Keratinocyte (primary cell): Measurements from ENCODE around the gene KRT81. TPM values are rescaled to one million over a fixed set of nuclear protein-coding genes. Genes with fewer than 3 reads are reported as not detected.

Experiments
- DNase-seq: peaks from one replicate; pipeline ENCODE4 v3.0.0-alpha.2; 2011; ENCODE audit warnings: low read depth, missing footprints, low spot score
- FAIRE-seq: peaks from 2 replicates; lab custom pipeline; 2011; peaks lifted over from hg19 to GRCh38; lab: Jason Lieb, UNC
- H2AFZ ChIP-seq: 2 replicates; pipeline ENCODE4 v1.6.0; 2012; ENCODE audit warnings: low read length, control low read depth, inconsistent platforms; ENCODE audit not compliant: control insufficient read depth
- H3K27ac ChIP-seq: 2 replicates; pipeline ENCODE4 v1.5.1; 2011; ENCODE audit warnings: low read length; ENCODE audit not compliant: control insufficient read depth, insufficient read depth
- H3K27me3 ChIP-seq: 3 replicates; pipeline ENCODE4 v1.6.0; 2011; ENCODE audit warnings: low read length; ENCODE audit not compliant: control insufficient read depth, insufficient read depth; ENCODE audit errors: extremely low read depth
- H3K36me3 ChIP-seq, 2 experiments: 2 replicates in 1 of 2; 3 replicates in 1 of 2; pipeline ENCODE4 v1.5.1; 2011; ENCODE audit warnings: low read length in 2 of 2, mild to moderate bottlenecking in 1 of 2; ENCODE audit not compliant: control insufficient read depth in 2 of 2, insufficient read depth in 2 of 2; ENCODE audit errors: extremely low read depth in 1 of 2
- H3K4me1 ChIP-seq: 3 replicates; pipeline ENCODE4 v1.5.1; 2011; ENCODE audit warnings: low read length; ENCODE audit not compliant: control insufficient read depth, insufficient read depth; ENCODE audit errors: extremely low read depth
- H3K4me2 ChIP-seq: 3 replicates; pipeline ENCODE4 v1.6.0; 2011; ENCODE audit warnings: low read depth, low read length; ENCODE audit not compliant: control insufficient read depth, insufficient read depth; ENCODE audit errors: extremely low read depth
- H3K4me3 ChIP-seq, 3 experiments: fragments of 200-600 bp in 1 of 3; sonication (generic) in 1 of 3; 2 replicates in 2 of 3; 3 replicates in 1 of 3; pipeline ENCODE4 v1.5.1; 2011 to 2016; ENCODE audit warnings: low read length in 3 of 3, mild to moderate bottlenecking in 3 of 3, control low read depth in 2 of 3, inconsistent platforms in 1 of 3, low read depth in 1 of 3, mixed read lengths in 1 of 3, mixed run types in 1 of 3, moderate library complexity in 1 of 3; ENCODE audit not compliant: control insufficient read depth in 2 of 3, insufficient read depth in 2 of 3; ENCODE audit errors: extremely low read depth in 1 of 3
- H3K79me2 ChIP-seq: 2 replicates; pipeline ENCODE4 v1.6.0; 2012; ENCODE audit warnings: low read length; ENCODE audit not compliant: control insufficient read depth, insufficient read depth
- H3K9ac ChIP-seq: 3 replicates; pipeline ENCODE4 v1.6.0; 2011; ENCODE audit warnings: low read length; ENCODE audit not compliant: control insufficient read depth, insufficient read depth; ENCODE audit errors: extremely low read depth
- H3K9me1 ChIP-seq: 3 replicates; pipeline ENCODE4 v1.6.0; 2011; ENCODE audit warnings: low read length; ENCODE audit not compliant: control insufficient read depth, insufficient read depth; ENCODE audit errors: extremely low read depth
- H3K9me3 ChIP-seq: 2 replicates; pipeline ENCODE4 v1.5.1; 2012; ENCODE audit warnings: low read depth, low read length; ENCODE audit not compliant: control insufficient read depth
- H4K20me1 ChIP-seq: 3 replicates; pipeline ENCODE4 v1.6.0; 2011; ENCODE audit warnings: low read length; ENCODE audit not compliant: control insufficient read depth, insufficient read depth; ENCODE audit errors: extremely low read depth
- EZH2 ChIP-seq: IDR thresholded peaks from one replicate; pipeline ENCODE4 v1.6.1; 2012; ENCODE audit warnings: inconsistent platforms, mild to moderate bottlenecking, low read length, moderate library complexity
- dilution Hi-C: fragments of 300-500 bp; cut with MboI; formaldehyde crosslinking; loops from one replicate; pipeline ENCODE4 v1.7.0; 2020; ENCODE audit warnings: low sequenced_read_pairs; ENCODE audit not compliant: extremely low pct_ligation_motif_present
- polyA plus RNA-seq, 5 experiments: library from polyadenylated mRNA; depleted of rRNA in 3 of 5; stranded (reverse) in 3 of 5; stranded (forward) in 1 of 5; unstranded in 1 of 5; fragments of >200 nt; gene quantifications; 1 replicate in 1 of 5; 2 replicates in 3 of 5; 3 replicates in 1 of 5; pipeline versions ENCODE4 v1.2.1 to v1.2.3, GENCODE V29; 2011 to 2012; ENCODE audit warnings: missing spikeins in 2 of 5, low read depth in 1 of 5, low replicate concordance in 1 of 5
- TF ChIP-seq, protein P1 (sequence below), 3 experiments: IDR thresholded peaks in 1 of 3; conservative IDR thresholded peaks in 1 of 3; optimal IDR thresholded peaks in 1 of 3; 2 replicates in 2 of 3; 3 replicates in 1 of 3; pipeline versions ENCODE3 to v1.5.1; 2011; ENCODE audit warnings: low read length in 3 of 3, mild to moderate bottlenecking in 3 of 3, moderate library complexity in 2 of 3, control low read depth in 1 of 3, inconsistent platforms in 1 of 3; ENCODE audit not compliant: insufficient read depth in 2 of 3; ENCODE audit errors: extremely low read depth in 1 of 3

The KRT81 gene
- polyA plus RNA-seq, 1 donor (not counting 4 experiments of a cell fraction or from before 2014, with no cell fraction given): 0.03 TPM

DNA sequence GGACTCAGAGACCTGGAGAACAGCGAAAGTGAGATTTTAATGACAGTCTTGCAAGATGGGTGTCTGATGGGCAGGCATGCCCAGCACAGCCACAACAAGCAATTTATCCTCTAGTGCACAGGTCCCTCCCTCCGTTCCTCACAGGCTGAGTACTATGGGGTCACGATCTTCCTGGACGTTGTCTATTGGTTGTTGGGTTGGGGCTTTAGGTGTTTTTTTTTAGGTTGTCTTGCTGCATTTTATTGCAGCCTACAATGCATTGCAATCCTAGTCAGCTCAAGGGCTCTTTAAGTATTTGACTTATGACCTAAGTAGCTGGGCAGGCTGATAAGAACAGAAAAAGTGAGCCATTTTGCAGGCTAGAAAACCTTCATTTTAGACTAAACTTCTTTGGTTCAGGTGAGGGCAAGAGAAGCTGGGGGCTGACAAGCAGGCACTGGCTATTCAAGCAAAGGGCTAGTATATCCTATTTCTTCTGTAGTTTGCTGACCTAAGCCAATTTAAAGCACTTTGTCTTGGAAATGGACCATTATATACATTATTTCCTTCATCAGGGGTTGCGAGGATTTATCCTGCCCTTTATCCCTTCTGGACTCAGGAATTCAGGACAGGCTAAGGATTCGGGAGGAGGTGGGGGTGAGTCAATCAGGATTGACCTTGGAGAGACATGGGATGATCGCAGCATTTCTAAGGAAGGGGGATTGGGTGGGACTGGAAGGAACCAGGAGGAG lies 52.3 kb downstream of the KRT81 start:
- Histone ChIP-seq H3K9me3 (no peaks in the 10 kb centered on the region), H3K36me3 (no peaks in the 10 kb centered on the region), H3K4me2 (no peak overlapping the region), H3K9me1 (no peaks in the 10 kb centered on the region), H3K4me1 (peaks cover 33% of the 10 kb centered on the region), H3K27ac (no peak overlapping the region), H4K20me1 (no peaks in the 10 kb centered on the region), H3K4me3 (no peak overlapping the region), H3K79me2 (no peaks in the 10 kb centered on the region), H2AFZ (no peak overlapping the region), H3K9ac (no peak overlapping the region), H3K27me3 (no peaks in the 10 kb centered on the region)
- DNase-seq (no peak), FAIRE-seq (no peak)
- dilution Hi-C loops: no loop called here
- TF ChIP-seq, protein P1, sequence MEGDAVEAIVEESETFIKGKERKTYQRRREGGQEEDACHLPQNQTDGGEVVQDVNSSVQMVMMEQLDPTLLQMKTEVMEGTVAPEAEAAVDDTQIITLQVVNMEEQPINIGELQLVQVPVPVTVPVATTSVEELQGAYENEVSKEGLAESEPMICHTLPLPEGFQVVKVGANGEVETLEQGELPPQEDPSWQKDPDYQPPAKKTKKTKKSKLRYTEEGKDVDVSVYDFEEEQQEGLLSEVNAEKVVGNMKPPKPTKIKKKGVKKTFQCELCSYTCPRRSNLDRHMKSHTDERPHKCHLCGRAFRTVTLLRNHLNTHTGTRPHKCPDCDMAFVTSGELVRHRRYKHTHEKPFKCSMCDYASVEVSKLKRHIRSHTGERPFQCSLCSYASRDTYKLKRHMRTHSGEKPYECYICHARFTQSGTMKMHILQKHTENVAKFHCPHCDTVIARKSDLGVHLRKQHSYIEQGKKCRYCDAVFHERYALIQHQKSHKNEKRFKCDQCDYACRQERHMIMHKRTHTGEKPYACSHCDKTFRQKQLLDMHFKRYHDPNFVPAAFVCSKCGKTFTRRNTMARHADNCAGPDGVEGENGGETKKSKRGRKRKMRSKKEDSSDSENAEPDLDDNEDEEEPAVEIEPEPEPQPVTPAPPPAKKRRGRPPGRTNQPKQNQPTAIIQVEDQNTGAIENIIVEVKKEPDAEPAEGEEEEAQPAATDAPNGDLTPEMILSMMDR (optimal IDR thresholded peaks at IDR 0.05 in 1 of 3, IDR thresholded peaks at IDR 0.05 in 1 of 3, conservative IDR thresholded peaks at IDR 0.05 in 1 of 3; ENCODE audit: extremely low read depth in 1 of 3, insufficient read depth in 2 of 3, low read length in 3 of 3): no peak
- TF ChIP-seq EZH2: no peak

DNA sequence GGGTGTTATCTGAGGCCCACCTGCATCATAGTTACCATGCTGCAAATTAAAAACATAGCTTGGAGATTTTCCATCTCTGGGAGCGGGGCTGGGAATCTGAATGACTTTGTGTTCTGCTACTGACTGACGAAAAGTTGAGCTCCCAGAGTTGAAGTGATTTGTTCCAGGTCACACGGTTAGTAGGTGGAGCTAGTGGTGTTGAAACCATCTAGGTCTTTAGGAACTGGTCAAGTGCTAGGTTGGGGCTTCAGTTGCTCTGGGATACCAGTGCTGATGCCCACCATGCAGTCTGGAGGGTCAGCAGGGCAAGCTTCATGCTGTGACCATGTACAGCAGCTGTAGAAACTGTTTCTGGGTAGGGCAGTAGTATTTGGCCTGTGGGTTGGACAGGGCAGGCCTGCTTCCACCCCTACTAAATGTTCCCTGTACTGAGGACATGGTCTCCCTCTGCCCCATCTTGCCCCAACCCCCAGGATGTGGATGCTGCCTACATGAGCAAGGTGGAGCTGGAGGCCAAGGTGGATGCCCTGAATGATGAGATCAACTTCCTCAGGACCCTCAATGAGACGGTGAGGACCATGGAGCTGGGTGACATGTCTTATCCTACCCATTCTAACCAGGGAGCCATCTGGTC lies 53.0 kb downstream of the KRT81 start:
- Histone ChIP-seq H3K79me2 (no peaks in the 10 kb centered on the region), H3K36me3 (no peaks in the 10 kb centered on the region), H3K4me3 (no peak overlapping the region), H3K9me1 (no peaks in the 10 kb centered on the region), H4K20me1 (no peaks in the 10 kb centered on the region), H3K4me2 (no peak overlapping the region), H3K27me3 (no peaks in the 10 kb centered on the region), H3K9me3 (no peaks in the 10 kb centered on the region), H3K27ac (no peak overlapping the region), H2AFZ (no peak overlapping the region), H3K4me1 (peaks cover 25% of the 10 kb centered on the region), H3K9ac (no peak overlapping the region)
- no peak for DNase-seq
- no peak for FAIRE-seq
- dilution Hi-C loops: no loop called here
- TF ChIP-seq, protein P1 (optimal IDR thresholded peaks at IDR 0.05 in 1 of 3, IDR thresholded peaks at IDR 0.05 in 1 of 3, conservative IDR thresholded peaks at IDR 0.05 in 1 of 3; ENCODE audit: extremely low read depth in 1 of 3, insufficient read depth in 2 of 3, low read length in 3 of 3): no peak
- no peak for TF ChIP-seq EZH2
